GM12878 (cell line): Measurements from ENCODE around the gene ATP7A. TPM values are rescaled to one million over a fixed set of nuclear protein-coding genes. Genes with fewer than 3 reads are reported as not detected.
A peak's percentile ranks its signal among the peaks of the same experiment; 100 is the strongest.

Source experiments
- ATAC-seq: fragments of 200-7000 bp; cut with Tn5 transposase; 3 replicates; pipeline ENCODE4 v1.9.1; 2020; ENCODE audit warnings: mild to moderate bottlenecking, moderate library complexity
- BruUV-seq: library from RNA; stranded (reverse); fragments of 400-500 nt; replicated peaks from 2 replicates; lab custom pipeline; 2021; lab: Mats Ljungman, UMichigan
- CTCF ChIA-PET: fragments of 300-600 bp; sonication (Branson Sonifier 250); formaldehyde crosslinking; extraction: SDS; loops from one replicate; lab custom pipeline; 2021; ENCODE audit warnings: inconsistent platforms; lab: Yijun Ruan, JAX
- POLR2A ChIA-PET: fragments of 350-600 bp; formaldehyde crosslinking; extraction: SDS; loops from one replicate; lab custom pipeline; 2021; ENCODE audit warnings: inconsistent platforms; lab: Charles Lee
- RAD21 ChIA-PET: fragments of 300-600 bp; sonication (Branson Sonifier 250); formaldehyde crosslinking; loops from one replicate; lab custom pipeline; 2023; ENCODE audit warnings: antibody characterized with exemption; ENCODE audit not compliant: unreplicated experiment; lab: Charles Lee
- SMC1A ChIA-PET: fragments of 300-600 bp; sonication (Branson Sonifier 250); formaldehyde crosslinking; loops from one replicate; lab custom pipeline; 2023; ENCODE audit not compliant: unreplicated experiment, uncharacterized antibody; lab: Charles Lee
- DNase-seq: peaks from one replicate; pipeline ENCODE4 v3.0.0-alpha.2; 2011; ENCODE audit warnings: low read depth, low spot score
- FAIRE-seq: peaks from 3 replicates; lab custom pipeline; 2011; peaks lifted over from hg19 to GRCh38; lab: Jason Lieb, UNC
- H2AFZ ChIP-seq: 2 replicates; pipeline ENCODE4 v1.6.0; 2011; ENCODE audit warnings: low read depth, low read length, control low read depth; ENCODE audit not compliant: control insufficient read depth
- H3K27ac ChIP-seq: 2 replicates; pipeline ENCODE4 v1.5.1; 2011; ENCODE audit warnings: control low read depth; ENCODE audit not compliant: control insufficient read depth, insufficient read depth
- H3K27me3 ChIP-seq, 2 experiments: replicated peaks in 1 of 2; 2 replicates each; pipeline versions ENCODE4 v1.6.0 to v1.6.1; 2011; ENCODE audit warnings: low read length in 1 of 2; ENCODE audit not compliant: control insufficient read depth in 2 of 2, insufficient read depth in 2 of 2
- H3K36me3 ChIP-seq, 2 experiments: 2 replicates each; pipeline ENCODE4 v1.5.1; 2011; ENCODE audit warnings: low read length in 1 of 2; ENCODE audit not compliant: control insufficient read depth in 2 of 2, insufficient read depth in 2 of 2
- H3K4me1 ChIP-seq: 2 replicates; pipeline ENCODE4 v1.6.1; 2011; ENCODE audit warnings: mild to moderate bottlenecking, low read length, moderate library complexity, mixed read lengths; ENCODE audit not compliant: control insufficient read depth, insufficient read depth
- H3K4me2 ChIP-seq: 2 replicates; pipeline ENCODE4 v1.6.0; 2011; ENCODE audit warnings: control low read depth; ENCODE audit not compliant: control insufficient read depth, insufficient read depth
- H3K4me3 ChIP-seq: fragments of 200-600 bp; sonication (generic); 2 replicates; pipeline ENCODE4 v1.5.1; 2016
- H3K79me2 ChIP-seq: 2 replicates; pipeline ENCODE4 v1.6.0; 2011; ENCODE audit warnings: low read length; ENCODE audit not compliant: control insufficient read depth, insufficient read depth
- H3K9ac ChIP-seq: 2 replicates; pipeline ENCODE4 v1.8.0; 2011; ENCODE audit warnings: low read length, control low read depth, mixed read lengths; ENCODE audit not compliant: control insufficient read depth, insufficient read depth
- H3K9me3 ChIP-seq: replicated peaks from 3 replicates; pipeline ENCODE4 v1.5.1; 2011; ENCODE audit warnings: mild to moderate bottlenecking, low read length; ENCODE audit not compliant: control insufficient read depth, insufficient read depth
- H4K20me1 ChIP-seq: 2 replicates; pipeline ENCODE4 v1.6.0; 2011; ENCODE audit not compliant: control insufficient read depth, insufficient read depth
- BACH1 ChIP-seq: fragments of 450-650 bp; IDR thresholded peaks from 2 replicates; pipeline ENCODE4 v1.6.1; 2017; ENCODE audit warnings: mild to moderate bottlenecking, borderline replicate concordance
- IKZF2 ChIP-seq, 2 experiments: fragments of 450-650 bp; IDR thresholded peaks; 2 replicates each; pipeline ENCODE4 v1.6.1; 2017; ENCODE audit warnings: mild to moderate bottlenecking in 2 of 2, moderate library complexity in 2 of 2
- LARP7 ChIP-seq: fragments of 450-650 bp; IDR thresholded peaks from 2 replicates; pipeline ENCODE4 v1.6.1; 2017; ENCODE audit warnings: mild to moderate bottlenecking
- NFIC ChIP-seq: IDR thresholded peaks from 2 replicates; pipeline ENCODE4 v1.6.1; 2012; ENCODE audit warnings: low read depth, mild to moderate bottlenecking, inconsistent platforms, low read length, moderate library complexity
- NR2F1 ChIP-seq: fragments of 450-650 bp; conservative IDR thresholded peaks from 2 replicates; pipeline ENCODE4 v1.6.1; 2017; ENCODE audit warnings: mild to moderate bottlenecking
- PML ChIP-seq: IDR thresholded peaks from 2 replicates; pipeline ENCODE4 v1.6.1; 2012; ENCODE audit warnings: low read length, inconsistent platforms
- RAD21 ChIP-seq: IDR thresholded peaks from 2 replicates; pipeline ENCODE4 v1.6.1; 2011; ENCODE audit warnings: mild to moderate bottlenecking, low read depth, low read length, moderate library complexity; ENCODE audit not compliant: insufficient read depth
- RBBP5 ChIP-seq: fragments of 200-600 bp; sonication (generic); conservative IDR thresholded peaks from 2 replicates; pipeline ENCODE4 v1.6.1; 2016
- SIN3A ChIP-seq: IDR thresholded peaks from 2 replicates; pipeline ENCODE4 v1.6.1; 2012; ENCODE audit warnings: low read depth, low read length, improper control_type of control experiment
- SMC3 ChIP-seq: IDR thresholded peaks from 2 replicates; pipeline ENCODE4 v1.6.1; 2011; ENCODE audit warnings: low read length, improper control_type of control experiment, borderline replicate concordance
- TBL1XR1 ChIP-seq: IDR thresholded peaks from 2 replicates; pipeline ENCODE4 v1.6.1; 2012; ENCODE audit warnings: low read depth, low read length, improper control_type of control experiment
- TCF3 ChIP-seq: IDR thresholded peaks from 2 replicates; pipeline ENCODE4 v1.6.1; 2012; ENCODE audit warnings: low read depth, mild to moderate bottlenecking, low read length, borderline replicate concordance; ENCODE audit not compliant: insufficient read depth
- ZZZ3 ChIP-seq: IDR thresholded peaks from 2 replicates; pipeline ENCODE4 v1.6.1; 2011; ENCODE audit warnings: low read depth; ENCODE audit not compliant: control insufficient read depth, insufficient read length
- WGBS: methylation state at CpG from one replicate; pipeline ENCODE4 v1.1.6; 2016; ENCODE audit warnings: low lambda C conversion rate; ENCODE audit not compliant: insufficient replicate concordance, insufficient coverage; ENCODE audit errors: missing lambda C conversion rate; 5-methylcytosine and 5-hydroxymethylcytosine counted together
- in situ Hi-C: fragments of 300-500 bp; cut with MboI; formaldehyde crosslinking; loops from 9 replicates; pipeline ENCODE4 v1.14.3; 2018; ENCODE audit warnings: mixed read lengths
- intact Hi-C: fragments of 100-400 bp; cut with micrococcal nuclease; formaldehyde crosslinking; loops from one replicate; pipeline ENCODE4 v1.14.2; 2022; ENCODE audit not compliant: unreplicated experiment
- polyA plus RNA-seq, 11 experiments: library from polyadenylated mRNA; depleted of rRNA in 4 of 11; unstranded in 6 of 11; stranded (reverse) in 5 of 11; fragments of >200 nt; fragmentation: Nextera tagmentation in 4 of 11; fragmentation: Illumina TruSeq in 1 of 11; extraction: Ambion mirVana in 4 of 11; extraction: Trizol in 1 of 11; gene quantifications; 1 replicate in 1 of 11; 2 replicates in 10 of 11; pipeline versions ENCODE4 v1.2.1 to v1.2.3, GENCODE V29; 2011 to 2016; ENCODE audit warnings: inconsistent platforms in 2 of 11, missing spikeins in 2 of 11, low read depth in 1 of 11
- total RNA-seq, 4 experiments: library from RNA; depleted of rRNA in 3 of 4; stranded (reverse); fragments of >200 nt in 3 of 4; fragmentation: Illumina TruSeq in 1 of 4; extraction: Trizol in 1 of 4; gene quantifications; 2 replicates each; pipeline versions ENCODE4 v1.2.1 to v1.2.3, GENCODE V29; 2013 to 2021
- TF ChIP-seq, protein P1 (sequence below): fragments of 450-650 bp; IDR thresholded peaks from 2 replicates; pipeline ENCODE4 v1.6.1; 2017; ENCODE audit warnings: borderline replicate concordance
- TF ChIP-seq, protein P2 (sequence below): fragments of 450-650 bp; IDR thresholded peaks from 2 replicates; pipeline ENCODE4 v1.6.1; 2018; ENCODE audit warnings: borderline replicate concordance, mild to moderate bottlenecking; ENCODE audit not compliant: partially characterized antibody
- TF ChIP-seq, protein P3 (sequence below): fragments of 150-350 bp; IDR thresholded peaks from 2 replicates; pipeline ENCODE4 v1.6.1; 2016; ENCODE audit warnings: low read depth, low read length
- TF ChIP-seq, protein P4 (sequence below): IDR thresholded peaks from 2 replicates; pipeline ENCODE4 v1.6.1; 2011; ENCODE audit warnings: mild to moderate bottlenecking, low read depth, low read length, moderate library complexity; ENCODE audit not compliant: insufficient replicate concordance

The ATP7A gene
- total and polyA plus RNA-seq, 10 of the 15 experiments (the other 5 are each of a cell fraction or from before 2014, with no cell fraction given) = 2.5 to 12.0 (median 7.6) TPM

DNA sequence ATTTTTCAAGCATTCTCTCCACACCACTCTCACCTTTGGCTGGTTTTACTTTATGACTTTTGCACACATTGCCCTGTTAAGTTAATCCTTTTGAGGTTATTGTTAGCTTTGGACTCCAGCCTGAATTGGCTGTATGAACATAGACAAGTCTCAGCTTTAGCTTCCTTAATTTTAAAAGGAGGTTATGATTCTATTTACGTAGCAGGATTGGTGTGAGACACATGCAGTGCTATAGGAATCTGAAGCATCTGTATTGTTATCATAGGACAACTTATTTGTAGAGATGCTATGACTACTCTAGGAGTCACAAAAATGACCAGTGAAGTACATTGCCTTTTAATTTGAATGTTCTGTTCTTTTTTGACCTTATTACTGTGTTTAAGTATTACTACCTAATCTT, 43.2 kb downstream of the ATP7A start (continued):
- TF ChIP-seq SMC3 = no peak
- TF ChIP-seq, protein P1, sequence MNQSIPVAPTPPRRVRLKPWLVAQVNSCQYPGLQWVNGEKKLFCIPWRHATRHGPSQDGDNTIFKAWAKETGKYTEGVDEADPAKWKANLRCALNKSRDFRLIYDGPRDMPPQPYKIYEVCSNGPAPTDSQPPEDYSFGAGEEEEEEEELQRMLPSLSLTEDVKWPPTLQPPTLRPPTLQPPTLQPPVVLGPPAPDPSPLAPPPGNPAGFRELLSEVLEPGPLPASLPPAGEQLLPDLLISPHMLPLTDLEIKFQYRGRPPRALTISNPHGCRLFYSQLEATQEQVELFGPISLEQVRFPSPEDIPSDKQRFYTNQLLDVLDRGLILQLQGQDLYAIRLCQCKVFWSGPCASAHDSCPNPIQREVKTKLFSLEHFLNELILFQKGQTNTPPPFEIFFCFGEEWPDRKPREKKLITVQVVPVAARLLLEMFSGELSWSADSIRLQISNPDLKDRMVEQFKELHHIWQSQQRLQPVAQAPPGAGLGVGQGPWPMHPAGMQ = no peak
- TF ChIP-seq, protein P2, sequence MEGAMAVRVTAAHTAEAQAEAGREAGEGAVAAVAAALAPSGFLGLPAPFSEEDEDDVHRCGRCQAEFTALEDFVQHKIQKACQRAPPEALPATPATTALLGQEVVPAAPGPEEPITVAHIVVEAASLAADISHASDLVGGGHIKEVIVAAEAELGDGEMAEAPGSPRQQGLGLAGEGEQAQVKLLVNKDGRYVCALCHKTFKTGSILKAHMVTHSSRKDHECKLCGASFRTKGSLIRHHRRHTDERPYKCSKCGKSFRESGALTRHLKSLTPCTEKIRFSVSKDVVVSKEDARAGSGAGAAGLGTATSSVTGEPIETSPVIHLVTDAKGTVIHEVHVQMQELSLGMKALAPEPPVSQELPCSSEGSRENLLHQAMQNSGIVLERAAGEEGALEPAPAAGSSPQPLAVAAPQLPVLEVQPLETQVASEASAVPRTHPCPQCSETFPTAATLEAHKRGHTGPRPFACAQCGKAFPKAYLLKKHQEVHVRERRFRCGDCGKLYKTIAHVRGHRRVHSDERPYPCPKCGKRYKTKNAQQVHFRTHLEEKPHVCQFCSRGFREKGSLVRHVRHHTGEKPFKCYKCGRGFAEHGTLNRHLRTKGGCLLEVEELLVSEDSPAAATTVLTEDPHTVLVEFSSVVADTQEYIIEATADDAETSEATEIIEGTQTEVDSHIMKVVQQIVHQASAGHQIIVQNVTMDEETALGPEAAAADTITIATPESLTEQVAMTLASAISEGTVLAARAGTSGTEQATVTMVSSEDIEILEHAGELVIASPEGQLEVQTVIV = no peak
- TF ChIP-seq ZZZ3 = no peak
- no peak for TF ChIP-seq PML
- no peak for TF ChIP-seq IKZF2 (IDR thresholded peaks at IDR 0.05)
- no peak for TF ChIP-seq SIN3A

DNA sequence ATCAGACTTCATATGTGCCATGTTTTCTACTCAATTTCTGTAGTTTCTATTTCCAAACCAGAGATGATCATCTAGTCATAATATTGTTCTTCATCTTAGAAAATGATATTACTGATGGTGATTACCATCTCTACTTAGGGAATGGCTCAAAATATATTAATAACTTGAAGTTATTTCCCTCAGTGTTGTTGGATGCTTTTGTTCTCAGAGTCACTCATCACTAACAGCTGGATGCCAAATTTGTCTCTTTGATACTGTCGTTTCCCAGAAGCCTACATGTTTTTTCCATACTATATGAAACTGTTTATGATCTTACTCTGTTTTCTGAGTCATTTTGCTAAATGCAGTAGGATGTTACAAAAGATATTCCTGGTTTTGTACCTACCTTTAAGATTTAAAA, 50.1 kb downstream of the ATP7A start:
- Histone ChIP-seq H3K36me3 (no peaks in the 10 kb centered on the region), H3K9ac (no peak overlapping the region), H3K9me3 (peaks cover 1% of the 10 kb centered on the region; the same call in 1 of the 3 replicates), H4K20me1 (no peaks in the 10 kb centered on the region), H2AFZ (no peak overlapping the region), H3K4me3 (no peak overlapping the region), H3K4me1 (no peaks in the 10 kb centered on the region), H3K27me3 (no peaks in the 10 kb centered on the region), H3K4me2 (peak overlapping the region; percentile 18; the same call in 1 of the 2 replicates), H3K79me2 (no peaks in the 10 kb centered on the region), H3K27ac (no peak overlapping the region)
- BruUV-seq = no TSS peak
- in situ Hi-C loops = no loop called here
- 0% methylated on average over 1 of the region's 1 CpG for WGBS
- ATAC-seq (no peak), FAIRE-seq (no peak), DNase-seq (no peak)
- intact Hi-C loops = no loop called here
- POLR2A ChIA-PET = no interaction called here
- CTCF ChIA-PET = no interaction called here
- RAD21 ChIA-PET = no interaction called here
- SMC1A ChIA-PET = no interaction called here
- no peak for TF ChIP-seq RAD21
- TF ChIP-seq BACH1 = no peak
- TF ChIP-seq NFIC = no peak
- TF ChIP-seq, protein P3, sequence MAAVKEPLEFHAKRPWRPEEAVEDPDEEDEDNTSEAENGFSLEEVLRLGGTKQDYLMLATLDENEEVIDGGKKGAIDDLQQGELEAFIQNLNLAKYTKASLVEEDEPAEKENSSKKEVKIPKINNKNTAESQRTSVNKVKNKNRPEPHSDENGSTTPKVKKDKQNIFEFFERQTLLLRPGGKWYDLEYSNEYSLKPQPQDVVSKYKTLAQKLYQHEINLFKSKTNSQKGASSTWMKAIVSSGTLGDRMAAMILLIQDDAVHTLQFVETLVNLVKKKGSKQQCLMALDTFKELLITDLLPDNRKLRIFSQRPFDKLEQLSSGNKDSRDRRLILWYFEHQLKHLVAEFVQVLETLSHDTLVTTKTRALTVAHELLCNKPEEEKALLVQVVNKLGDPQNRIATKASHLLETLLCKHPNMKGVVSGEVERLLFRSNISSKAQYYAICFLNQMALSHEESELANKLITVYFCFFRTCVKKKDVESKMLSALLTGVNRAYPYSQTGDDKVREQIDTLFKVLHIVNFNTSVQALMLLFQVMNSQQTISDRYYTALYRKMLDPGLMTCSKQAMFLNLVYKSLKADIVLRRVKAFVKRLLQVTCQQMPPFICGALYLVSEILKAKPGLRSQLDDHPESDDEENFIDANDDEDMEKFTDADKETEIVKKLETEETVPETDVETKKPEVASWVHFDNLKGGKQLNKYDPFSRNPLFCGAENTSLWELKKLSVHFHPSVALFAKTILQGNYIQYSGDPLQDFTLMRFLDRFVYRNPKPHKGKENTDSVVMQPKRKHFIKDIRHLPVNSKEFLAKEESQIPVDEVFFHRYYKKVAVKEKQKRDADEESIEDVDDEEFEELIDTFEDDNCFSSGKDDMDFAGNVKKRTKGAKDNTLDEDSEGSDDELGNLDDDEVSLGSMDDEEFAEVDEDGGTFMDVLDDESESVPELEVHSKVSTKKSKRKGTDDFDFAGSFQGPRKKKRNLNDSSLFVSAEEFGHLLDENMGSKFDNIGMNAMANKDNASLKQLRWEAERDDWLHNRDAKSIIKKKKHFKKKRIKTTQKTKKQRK = no peak
- TF ChIP-seq LARP7 = no peak
- no peak for TF ChIP-seq NR2F1
- no peak for TF ChIP-seq RBBP5
- TF ChIP-seq TBL1XR1 = no peak
- TF ChIP-seq, protein P4, sequence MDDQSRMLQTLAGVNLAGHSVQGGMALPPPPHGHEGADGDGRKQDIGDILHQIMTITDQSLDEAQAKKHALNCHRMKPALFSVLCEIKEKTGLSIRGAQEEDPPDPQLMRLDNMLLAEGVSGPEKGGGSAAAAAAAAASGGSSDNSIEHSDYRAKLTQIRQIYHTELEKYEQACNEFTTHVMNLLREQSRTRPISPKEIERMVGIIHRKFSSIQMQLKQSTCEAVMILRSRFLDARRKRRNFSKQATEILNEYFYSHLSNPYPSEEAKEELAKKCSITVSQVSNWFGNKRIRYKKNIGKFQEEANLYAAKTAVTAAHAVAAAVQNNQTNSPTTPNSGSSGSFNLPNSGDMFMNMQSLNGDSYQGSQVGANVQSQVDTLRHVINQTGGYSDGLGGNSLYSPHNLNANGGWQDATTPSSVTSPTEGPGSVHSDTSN = no peak
- no peak for TF ChIP-seq TCF3
